Measurements from ENCODE around the gene LAMP1.

DNA sequence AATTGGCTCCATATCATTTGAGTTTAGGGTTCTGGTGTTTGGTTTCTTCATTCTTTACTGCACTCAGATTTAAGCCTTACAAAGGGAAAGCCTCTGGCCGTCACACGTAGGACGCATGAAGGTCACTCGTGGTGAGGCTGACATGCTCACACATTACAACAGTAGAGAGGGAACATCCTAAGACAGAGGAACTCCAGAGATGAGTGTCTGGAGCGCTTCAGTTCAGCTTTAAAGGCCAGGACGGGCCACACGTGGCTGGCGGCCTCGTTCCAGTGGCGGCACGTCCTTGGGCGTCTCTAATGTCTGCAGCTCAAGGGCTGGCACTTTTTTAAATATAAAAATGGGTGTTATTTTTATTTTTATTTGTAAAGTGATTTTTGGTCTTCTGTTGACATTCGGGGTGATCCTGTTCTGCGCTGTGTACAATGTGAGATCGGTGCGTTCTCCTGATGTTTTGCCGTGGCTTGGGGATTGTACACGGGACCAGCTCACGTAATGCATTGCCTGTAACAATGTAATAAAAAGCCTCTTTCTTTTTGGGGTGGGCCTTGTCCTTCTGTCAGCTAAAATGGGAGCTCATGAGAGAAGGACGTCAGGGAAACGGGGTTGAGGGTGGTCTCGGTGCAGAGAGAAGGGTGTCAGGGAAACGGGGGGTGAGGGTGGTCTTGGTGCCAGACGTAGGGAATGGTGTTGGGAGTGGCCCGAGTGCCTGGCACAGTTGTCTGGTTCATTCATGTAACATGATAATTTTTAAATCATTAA is 26.0 kb downstream of the LAMP1 start:
- TF ChIP-seq, protein P1, sequence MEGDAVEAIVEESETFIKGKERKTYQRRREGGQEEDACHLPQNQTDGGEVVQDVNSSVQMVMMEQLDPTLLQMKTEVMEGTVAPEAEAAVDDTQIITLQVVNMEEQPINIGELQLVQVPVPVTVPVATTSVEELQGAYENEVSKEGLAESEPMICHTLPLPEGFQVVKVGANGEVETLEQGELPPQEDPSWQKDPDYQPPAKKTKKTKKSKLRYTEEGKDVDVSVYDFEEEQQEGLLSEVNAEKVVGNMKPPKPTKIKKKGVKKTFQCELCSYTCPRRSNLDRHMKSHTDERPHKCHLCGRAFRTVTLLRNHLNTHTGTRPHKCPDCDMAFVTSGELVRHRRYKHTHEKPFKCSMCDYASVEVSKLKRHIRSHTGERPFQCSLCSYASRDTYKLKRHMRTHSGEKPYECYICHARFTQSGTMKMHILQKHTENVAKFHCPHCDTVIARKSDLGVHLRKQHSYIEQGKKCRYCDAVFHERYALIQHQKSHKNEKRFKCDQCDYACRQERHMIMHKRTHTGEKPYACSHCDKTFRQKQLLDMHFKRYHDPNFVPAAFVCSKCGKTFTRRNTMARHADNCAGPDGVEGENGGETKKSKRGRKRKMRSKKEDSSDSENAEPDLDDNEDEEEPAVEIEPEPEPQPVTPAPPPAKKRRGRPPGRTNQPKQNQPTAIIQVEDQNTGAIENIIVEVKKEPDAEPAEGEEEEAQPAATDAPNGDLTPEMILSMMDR (conservative IDR thresholded peaks at IDR 0.05; ENCODE audit: low read depth, low read length) = no peak
- no peak for TF ChIP-seq EZH2 (IDR thresholded peaks at IDR 0.05; ENCODE audit: low read length, unreplicated experiment)
- TF ChIP-seq EZH2phosphoT487 (IDR thresholded peaks at IDR 0.05; ENCODE audit: borderline replicate concordance, low read length) = no peak

Measured in PC-3 (cell line).